ENCODE results near the gene DDX3X. TPM values are rescaled to one million over a fixed set of nuclear protein-coding genes. Genes with fewer than 3 reads are reported as not detected.
"Not testable (repeated sequence)": the region's sequence is repeated elsewhere in the genome, so short reads cannot be mapped to it uniquely, and the experiment has no call there.

The DDX3X gene
- total RNA-seq, 1 donor from 2014 or later, result 235 TPM

GRCh38 chrX:41353985-41354384 is 20.0 kb downstream of the DDX3X start:
- DNase-seq (ENCODE audit: extremely low read depth, low read depth, low spot score), result no peak

GRCh38 chrX:41369152-41369551 is 35.2 kb downstream of the DDX3X start:
- DNase-seq (ENCODE audit: extremely low read depth, low read depth, low spot score), result no peak

- not testable (repeated sequence) for DNase-seq (ENCODE audit: extremely low read depth, low read depth, low spot score)
These were observed 37.6 kb downstream of the DDX3X start for GRCh38 chrX:41371575-41371974.

GRCh38 chrX:41373989-41374606 is 40.1 kb downstream of the DDX3X start:
- DNase-seq (ENCODE audit: extremely low read depth, low read depth, low spot score), result no peak

GRCh38 chrX:41377624-41378023 is 43.7 kb downstream of the DDX3X start:
- no peak for DNase-seq (ENCODE audit: extremely low read depth, low read depth, low spot score)

GRCh38 chrX:41381685-41382084 is 47.7 kb downstream of the DDX3X start:
- peak; percentile 45 for DNase-seq (ENCODE audit: extremely low read depth, low read depth, low spot score)

GRCh38 chrX:41382714-41383645 is 49.0 kb downstream of the DDX3X start:
- DNase-seq (ENCODE audit: extremely low read depth, low read depth, low spot score), result no peak

- no peak for DNase-seq (ENCODE audit: extremely low read depth, low read depth, low spot score)
These were observed 50.2 kb downstream of the DDX3X start for GRCh38 chrX:41384051-41384705.

GRCh38 chrX:41386222-41386990 is 52.4 kb downstream of the DDX3X start:
- no peak for DNase-seq (ENCODE audit: extremely low read depth, low read depth, low spot score)

- DNase-seq (ENCODE audit: extremely low read depth, low read depth, low spot score), result no peak
These were observed 54.6 kb downstream of the DDX3X start for GRCh38 chrX:41388543-41388942.

GRCh38 chrX:41389311-41389888 is 55.4 kb downstream of the DDX3X start:
- no peak for DNase-seq (ENCODE audit: extremely low read depth, low read depth, low spot score)

GRCh38 chrX:41390576-41390975 is 56.6 kb downstream of the DDX3X start:
- not testable (repeated sequence) for DNase-seq (ENCODE audit: extremely low read depth, low read depth, low spot score)

- DNase-seq (ENCODE audit: extremely low read depth, low read depth, low spot score), result no peak
These were observed 57.6 kb downstream of the DDX3X start for GRCh38 chrX:41391606-41392005.

- no peak for DNase-seq (ENCODE audit: extremely low read depth, low read depth, low spot score)
These were observed 60.3 kb downstream of the DDX3X start for GRCh38 chrX:41394293-41394692.

- no peak for DNase-seq (ENCODE audit: extremely low read depth, low read depth, low spot score)
These were observed 63.3 kb downstream of the DDX3X start for GRCh38 chrX:41397219-41397618.

GRCh38 chrX:41397768-41398167 is 63.8 kb downstream of the DDX3X start:
- no peak for DNase-seq (ENCODE audit: extremely low read depth, low read depth, low spot score)

GRCh38 chrX:41402556-41402955 is 68.6 kb downstream of the DDX3X start:
- DNase-seq (ENCODE audit: extremely low read depth, low read depth, low spot score), result not testable (repeated sequence)

- no peak for DNase-seq (ENCODE audit: extremely low read depth, low read depth, low spot score)
These were observed 71.6 kb downstream of the DDX3X start for GRCh38 chrX:41405551-41405950.

- no peak for DNase-seq (ENCODE audit: extremely low read depth, low read depth, low spot score)
These were observed 72.2 kb downstream of the DDX3X start for GRCh38 chrX:41406201-41406600.

GRCh38 chrX:41407816-41408215 is 73.9 kb downstream of the DDX3X start:
- no peak for DNase-seq (ENCODE audit: extremely low read depth, low read depth, low spot score)
